ENCODE results near the gene NSA2.
A peak's percentile ranks its signal among the peaks of the same experiment; 100 is the strongest.
"Not testable (repeated sequence)": the region's sequence is repeated elsewhere in the genome, so short reads cannot be mapped to it uniquely, and the experiment has no call there.

The NSA2 gene

DNA sequence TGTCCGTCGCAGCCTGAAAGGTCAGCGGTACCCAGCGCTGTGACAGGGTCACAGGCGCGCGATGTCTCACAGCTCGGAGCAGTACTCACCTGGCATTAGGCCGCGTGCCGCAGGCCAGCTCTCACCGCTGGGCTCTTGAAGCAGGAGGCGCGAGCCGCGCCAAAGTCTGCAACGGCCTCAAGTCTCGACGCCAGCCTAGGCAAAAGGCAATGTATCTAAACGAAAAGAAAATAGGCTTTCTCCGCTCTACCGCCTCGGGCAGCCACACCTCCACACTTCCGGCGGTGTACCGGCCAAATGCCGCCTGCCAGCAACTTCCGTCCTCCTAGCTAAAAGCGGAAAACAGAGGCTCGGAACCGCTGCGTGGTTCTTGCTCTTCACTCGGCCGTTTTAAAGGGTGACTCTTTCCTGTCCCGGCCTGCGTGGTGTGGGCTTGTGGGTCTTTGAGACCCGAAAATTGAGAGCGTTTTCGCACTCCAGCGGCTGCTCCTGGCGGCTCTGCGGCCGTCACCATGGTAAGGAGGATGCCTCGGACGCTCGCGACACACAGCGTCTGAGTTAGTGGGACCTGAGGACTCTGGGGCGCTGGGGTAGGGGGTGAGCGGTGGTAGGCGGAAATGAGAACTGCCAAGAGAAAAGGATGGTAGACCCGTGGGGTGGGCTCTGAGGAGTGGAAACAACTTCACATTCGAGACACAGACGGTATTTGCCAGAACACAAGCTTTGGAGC, at the start of gene NSA2, which contains the start of gene GFM2:
Gene NSA2 (plus strand): TSS at position 401 of the 730 bp plus-strand sequence. CDS start 112 bp downstream, at position 513.
Gene GFM2 (minus strand): TSS at position 269 of the 730 bp plus-strand sequence. CDS start 3,375 bp downstream, outside the sequence.
- DNase-seq, result peak; percentile 90

DNA sequence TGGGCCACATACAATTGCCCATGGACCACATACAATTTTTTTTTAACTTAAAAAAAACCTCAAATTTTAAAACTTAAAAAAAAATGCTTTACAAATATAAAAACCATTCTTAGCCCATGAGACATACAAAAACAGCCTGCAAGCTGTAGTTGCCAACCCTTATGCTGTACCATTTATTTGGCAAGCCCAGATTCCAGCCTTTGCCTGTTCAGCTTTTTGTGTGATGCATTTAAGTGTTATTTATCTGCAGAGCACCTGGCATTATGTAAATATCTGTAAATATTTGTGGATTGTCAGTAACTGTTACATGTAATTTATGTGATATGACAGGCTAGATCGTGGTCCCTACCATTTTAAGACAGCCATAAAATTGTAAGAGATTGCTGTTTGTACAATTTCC, 49.5 kb upstream of the NSA2 start:
- no peak for DNase-seq

DNA sequence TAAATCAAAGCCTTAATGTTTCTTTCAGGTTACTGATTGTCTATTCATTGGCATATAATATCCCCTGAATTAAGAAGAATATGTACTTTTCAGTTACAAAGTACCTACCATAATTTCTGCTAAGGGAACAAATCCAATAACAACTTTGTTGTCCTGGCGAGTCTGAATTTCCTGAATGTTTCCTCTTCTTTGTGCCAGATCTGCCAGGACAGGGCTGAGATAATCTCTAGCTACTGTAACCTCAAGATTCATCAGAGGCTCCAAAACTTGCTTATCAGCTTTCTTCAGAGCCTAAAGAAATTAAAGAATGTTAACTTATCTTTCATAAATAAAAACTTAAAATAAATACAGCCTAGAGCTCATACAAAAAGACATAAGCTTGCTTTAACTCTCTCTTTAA, 44.8 kb upstream of the NSA2 start:
- DNase-seq, result no peak

DNA sequence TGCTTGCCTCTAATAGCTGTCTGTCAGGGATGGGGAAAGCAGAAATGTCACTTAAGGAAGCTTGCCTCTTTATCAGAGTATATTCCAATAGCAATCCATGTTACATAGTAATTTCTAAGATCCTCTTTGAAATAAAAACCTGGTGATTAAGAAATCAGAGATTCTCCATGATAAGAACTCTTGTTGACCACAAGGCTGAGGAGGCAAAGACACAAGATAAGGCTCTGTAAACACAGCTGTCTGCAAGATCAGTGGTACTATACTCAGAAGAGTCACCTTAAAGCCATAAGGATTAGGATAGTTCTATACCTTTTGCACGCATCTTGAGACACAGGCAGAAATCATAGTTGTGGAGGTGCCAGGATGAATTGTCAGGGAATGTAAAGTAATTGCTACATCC, 41.7 kb upstream of the NSA2 start:
- DNase-seq, result no peak

DNA sequence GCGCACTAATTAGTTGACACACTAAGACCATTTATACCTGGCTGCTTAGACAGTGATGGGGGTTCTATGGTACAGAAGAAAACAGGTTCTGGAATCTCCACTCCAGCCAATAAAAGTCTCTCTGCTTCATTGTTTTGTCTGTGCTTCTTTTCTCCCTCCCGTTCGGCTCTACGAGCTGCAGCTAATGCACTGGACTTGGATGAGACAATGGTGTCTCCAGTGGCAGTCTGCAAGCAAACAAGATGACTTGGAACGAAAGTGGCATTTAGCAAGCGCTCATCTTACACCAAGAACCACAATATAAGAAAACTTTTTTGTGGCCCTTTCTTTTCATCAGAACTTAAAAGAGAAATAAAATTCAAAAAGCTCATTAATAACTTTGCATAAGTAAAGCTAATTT, 30.3 kb upstream of the NSA2 start:
- no peak for DNase-seq

DNA sequence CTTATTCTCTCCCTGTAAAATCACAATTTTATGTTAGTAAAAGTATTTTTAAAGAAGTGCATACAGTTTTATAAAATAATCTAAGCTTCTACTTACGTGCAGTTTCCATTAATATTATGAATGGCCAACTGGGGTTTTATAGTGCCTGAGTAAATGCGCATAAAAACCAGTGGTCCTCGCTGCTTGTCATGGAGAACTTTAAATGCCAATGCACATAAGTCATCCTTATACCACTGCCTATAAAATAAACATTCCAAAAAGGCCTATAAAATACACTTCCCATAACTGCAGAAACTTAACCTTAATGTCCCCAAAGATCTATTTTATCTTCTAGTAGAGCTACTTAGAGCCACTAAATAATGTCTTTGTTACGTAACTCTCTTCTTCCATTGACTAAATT, 28.6 kb upstream of the NSA2 start:
- no peak for DNase-seq

DNA sequence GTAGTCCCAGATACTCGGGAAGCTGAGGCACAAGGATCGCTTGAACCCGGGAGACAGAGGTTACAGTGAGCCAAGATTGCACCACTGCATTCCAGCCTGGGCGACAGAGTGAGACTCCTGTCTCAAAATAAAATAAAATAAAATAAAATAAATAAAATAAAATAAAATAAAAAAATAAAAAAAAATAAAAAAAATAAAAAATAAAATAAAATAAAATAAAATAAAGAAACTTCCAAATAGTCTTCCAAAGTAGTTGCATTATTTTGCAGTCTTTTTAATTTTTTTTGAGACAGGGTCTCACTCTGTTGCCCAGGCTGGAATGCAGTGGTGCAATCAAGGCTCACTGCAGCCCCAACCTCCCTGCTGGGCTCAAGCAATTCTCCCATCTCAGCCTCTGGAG, 18.3 kb upstream of the NSA2 start:
- not testable (repeated sequence) for DNase-seq

DNA sequence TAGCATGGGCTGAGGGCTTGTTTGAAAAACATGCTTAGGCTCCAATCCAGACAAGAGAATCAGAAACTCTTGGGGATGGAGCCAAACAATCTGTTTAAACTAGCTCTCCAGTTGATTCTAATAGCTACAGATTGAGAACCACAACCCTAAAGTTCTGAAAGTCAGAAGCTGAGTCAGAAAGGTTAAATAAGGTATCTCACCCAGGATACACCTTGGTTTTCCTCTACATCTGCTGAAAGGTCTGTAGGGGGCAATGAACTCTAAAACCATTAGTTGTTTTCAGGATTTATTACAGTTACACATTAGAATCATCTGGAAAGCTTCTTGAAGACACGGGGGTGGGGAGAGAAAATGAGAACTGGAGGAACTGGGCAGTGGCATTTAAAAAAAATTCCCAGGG, 5.8 kb upstream of the NSA2 start:
- DNase-seq, result no peak

DNA sequence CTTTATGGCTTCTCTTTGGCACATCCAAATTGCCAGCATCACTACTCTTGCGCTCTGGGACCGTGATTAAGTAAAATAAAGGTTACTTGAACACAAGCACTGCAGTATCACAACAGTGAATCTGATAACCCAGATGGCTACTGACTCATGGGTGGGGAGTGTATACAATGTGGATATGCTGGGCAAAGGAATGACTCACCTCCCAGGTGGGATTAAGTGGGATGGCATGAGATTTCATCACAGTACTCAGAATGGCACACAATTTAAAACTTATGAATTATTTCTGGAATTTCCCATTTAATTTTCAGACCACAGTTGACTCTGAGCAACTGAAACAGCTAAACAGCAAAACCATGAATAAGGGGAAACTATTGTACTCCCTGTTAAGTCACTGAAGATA, 4.5 kb upstream of the NSA2 start:
- no peak for DNase-seq

DNA sequence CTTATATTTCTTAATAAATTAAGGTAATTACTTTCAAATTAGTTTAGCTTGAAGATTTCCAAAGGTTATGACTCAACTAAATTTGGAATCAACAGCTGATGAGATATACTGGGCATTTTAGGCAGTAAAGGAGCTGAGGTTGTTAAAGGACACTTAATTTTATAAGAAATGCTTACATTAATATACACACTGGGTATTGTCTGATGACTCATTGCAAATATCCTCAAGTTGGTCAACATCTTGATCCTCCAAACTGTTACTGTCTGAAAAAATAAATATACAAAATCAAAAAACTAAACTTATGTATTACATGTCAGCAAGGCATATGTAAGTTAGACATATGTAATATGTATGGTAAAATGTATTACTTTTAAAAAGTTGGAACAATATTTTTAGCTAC, 3.5 kb upstream of the NSA2 start:
- no peak for DNase-seq

DNA sequence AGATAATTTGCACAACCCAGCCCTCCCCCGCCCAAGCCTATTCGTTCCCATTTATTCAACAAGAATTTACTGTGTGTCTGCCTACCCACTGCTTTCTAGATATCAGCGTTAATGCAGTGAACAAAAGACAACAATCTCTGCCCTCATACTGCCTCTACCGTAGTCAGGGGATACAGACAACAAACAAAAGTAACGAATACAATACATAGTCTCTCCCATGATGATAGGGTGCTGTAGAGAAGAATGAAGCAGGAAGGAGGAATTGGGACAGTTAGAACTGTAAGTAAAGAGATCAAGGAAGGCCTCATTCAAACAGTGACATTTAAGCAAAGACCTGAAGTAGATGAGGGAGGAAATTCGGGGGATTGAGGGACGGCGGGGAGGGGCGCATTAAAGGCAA, 1.8 kb upstream of the NSA2 start:
- no peak for DNase-seq

DNA sequence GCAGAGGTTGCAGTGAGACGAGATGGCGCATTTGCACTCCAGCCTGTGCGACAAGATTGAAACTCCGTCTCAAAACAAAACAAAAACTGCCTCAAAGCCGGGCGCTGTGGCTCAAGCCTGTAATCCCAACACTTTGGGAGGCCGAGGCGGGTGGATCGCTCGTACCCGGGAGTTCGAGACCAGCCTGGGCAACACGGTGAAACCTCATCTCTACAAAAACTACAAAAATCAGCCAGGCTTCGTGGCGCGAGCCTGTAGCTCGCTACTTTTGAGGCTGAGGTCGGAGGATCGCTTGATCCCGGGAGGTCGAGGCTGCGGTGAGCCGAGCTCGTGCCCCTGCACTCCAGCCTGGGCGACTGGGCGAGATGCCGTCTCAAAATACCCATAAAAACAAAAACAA, 1.1 kb upstream of the NSA2 start:
- no peak for DNase-seq

DNA sequence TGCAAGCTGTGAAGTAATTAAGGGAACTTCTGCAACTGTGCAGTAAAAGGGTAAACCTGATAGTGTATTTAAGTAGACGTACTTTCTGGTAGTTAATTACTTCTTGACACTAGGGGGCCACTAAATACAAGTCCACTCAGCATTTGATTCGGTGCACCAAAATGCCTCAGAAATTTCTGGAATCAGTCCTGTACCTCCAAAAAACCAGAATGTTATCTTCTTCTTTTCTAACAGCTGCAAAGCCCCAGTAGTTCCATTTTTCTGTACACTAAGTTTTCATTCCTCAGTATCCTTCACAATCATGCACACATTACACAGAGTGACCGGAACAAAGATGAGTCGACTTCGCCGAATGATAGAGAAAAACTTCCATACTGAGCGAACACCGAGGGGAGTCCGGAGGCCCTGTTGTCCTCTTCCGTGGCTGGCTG, 616 bp upstream of the NSA2 start:
- DNase-seq, result no peak

DNA sequence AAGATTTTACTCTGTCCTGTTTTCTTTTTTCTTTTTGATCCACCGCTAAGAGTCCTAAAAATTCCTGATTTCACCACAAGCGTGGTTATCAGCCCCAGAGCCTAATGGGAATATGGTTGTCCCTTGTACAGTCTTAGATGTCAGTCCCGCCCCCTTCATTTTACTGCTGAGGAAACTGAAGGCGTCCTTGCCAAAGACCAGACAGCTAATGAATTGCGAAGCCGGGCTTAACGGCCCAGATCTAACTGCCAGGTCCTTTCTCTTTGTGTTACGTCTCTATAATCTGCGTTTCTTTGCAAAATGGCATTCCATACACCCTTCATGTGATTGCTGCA, 497 bp downstream of the NSA2 start:
- no peak for DNase-seq

DNA sequence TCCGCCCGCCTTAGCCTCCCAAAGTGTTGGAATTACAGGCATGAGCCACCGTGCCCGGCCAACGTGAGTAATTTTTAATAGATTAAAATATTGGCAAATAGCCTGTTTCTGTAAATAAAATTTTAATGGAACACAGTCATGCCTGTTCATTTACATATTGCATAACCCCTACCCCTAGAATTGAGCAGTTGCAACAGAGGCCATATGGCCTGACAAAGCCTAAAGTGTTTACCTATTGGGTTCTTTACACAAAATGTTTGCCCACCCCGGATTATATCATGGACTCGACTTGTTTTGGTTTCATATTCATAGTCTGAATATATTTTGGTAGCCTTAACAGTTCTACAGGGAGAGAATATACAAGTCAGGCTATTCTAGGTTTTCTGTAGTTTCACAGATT, 5.3 kb downstream of the NSA2 start:
- no peak for DNase-seq

DNA sequence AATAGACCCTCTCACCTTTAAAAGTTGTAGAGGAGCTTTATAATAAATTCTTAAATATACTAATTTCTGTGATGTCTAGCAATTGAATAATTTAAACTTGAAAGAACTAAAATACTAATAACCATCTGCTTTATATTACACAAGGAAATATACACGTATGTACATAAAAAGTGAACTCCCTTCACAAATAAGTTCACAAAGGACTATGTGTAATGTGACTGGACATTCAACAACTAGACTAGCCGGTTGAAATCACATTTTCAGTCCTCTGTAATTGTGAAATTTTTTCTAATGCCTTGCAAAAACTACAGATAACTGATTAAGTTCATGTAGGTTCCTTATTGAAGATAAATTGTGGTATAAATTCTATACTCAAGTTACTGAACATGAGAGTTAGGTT, 11.6 kb downstream of the NSA2 start:
- DNase-seq, result no peak

DNA sequence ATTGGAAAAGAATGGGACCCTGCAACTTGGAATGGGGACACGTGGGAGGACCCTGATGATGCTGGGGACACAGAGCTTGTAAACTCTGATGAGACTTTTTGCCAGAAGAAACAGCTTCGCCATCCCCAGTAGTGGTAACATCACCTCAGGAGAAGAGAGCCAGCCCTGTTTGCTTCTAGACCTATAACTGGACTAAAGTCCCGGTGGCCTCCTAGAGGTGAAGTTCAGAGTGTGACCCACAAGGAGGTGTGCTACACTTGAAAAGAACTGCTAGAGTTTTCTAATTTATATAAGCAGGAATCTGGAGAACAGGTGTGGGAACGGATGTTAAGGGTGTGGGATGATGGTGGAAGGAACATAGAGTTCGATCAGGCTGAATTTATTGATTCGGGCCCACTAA, 19.8 kb downstream of the NSA2 start:
- no peak for DNase-seq

DNA sequence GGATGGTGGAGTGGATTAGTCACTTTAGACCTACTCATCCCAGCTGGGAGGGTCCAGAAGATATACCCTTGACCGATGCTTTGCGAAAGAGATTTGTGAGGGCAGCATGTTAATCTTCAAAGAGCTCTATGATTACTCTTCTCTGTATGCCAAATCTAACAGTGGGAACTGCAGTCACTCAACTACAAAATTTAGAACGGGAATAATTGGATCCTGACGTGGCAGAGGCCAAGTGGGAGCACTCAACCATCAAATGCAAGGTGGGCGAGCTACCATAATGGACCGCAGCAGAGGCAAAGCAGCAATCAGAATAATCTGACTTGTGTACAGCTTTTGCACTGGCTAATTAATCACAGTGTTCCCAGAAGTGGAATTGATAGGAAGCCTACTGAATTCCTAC, 20.4 kb downstream of the NSA2 start:
- DNase-seq, result no peak

DNA sequence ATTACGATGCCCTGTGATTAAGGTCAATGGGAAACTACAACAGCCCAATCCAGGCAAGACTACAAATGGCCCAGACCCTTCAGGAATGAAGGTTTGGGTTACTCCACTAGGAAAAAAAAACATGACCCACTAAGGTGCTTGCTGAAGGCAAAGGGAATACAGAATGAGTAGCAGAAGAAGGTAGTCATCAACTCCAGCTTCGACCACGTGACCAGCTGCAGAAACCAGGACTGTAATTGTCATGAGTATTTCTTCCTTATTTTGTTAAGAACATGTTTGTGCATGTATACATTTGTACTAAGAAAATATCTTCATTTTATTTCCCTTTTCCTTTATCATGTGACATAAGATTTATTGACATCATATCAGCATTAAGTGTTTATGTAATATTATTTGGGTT, 24.6 kb downstream of the NSA2 start:
- DNase-seq, result not testable (repeated sequence)

DNA sequence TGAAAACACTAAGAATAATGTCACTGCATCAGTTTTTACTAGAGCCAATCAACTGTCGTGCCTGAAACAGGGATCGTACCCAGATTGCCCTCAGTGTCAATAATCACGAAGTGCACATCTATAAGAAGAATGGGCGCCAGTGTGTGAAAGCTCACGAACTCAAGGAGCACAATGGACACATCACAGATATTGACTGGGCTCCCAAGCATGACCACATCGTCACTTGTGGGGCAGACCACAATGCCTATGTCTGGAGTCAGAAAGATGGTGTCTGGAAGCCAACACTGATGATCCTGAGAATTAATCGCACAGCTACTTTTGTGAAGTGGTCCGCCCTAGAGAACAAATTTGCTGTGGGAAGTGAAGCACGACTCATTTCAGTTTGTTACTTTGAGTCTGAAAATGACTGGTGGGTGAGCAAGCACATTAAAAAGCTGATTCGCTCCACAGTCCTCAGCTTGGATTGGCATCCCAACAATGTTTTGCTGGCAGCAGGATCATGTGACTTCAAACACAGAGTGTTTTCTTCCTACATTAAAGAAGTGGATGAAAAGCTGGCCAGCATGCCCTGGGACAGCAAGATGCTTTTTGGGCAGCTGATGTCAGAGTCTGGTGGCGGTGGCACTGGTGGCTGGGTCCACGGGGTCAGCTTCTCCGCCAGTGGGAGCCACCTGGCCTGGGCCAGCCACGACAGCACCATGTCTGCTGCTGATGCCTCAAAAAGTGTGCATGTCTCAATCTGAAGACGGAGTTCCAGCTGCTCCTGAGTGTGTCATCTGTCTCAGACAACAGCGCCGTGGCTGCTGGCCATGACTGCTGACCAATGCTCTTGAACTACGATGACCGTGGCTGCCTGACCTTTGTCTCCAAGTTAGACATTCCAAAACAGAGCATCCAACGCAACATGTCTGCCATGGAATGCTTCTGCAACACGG, 32.2 kb downstream of the NSA2 start:
- no peak for DNase-seq

DNA sequence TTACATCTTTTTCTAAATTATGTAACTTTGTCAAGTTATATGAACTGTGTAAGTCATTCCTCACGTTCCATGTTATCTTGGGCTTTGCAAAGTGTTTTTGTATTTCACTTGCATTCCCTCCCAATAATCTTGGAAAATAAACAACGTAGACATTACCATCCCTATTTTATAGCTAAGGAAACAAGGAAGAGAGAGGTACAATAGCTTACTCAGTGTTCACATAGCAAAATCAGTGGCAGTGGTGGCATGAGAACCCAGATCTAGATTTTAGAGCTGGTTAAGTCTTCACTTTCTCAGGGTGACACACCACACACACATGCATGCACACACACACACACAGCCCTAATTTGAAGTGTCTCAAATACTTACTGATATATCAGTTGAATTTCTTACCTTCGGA, 34.1 kb downstream of the NSA2 start:
- no peak for DNase-seq

DNA sequence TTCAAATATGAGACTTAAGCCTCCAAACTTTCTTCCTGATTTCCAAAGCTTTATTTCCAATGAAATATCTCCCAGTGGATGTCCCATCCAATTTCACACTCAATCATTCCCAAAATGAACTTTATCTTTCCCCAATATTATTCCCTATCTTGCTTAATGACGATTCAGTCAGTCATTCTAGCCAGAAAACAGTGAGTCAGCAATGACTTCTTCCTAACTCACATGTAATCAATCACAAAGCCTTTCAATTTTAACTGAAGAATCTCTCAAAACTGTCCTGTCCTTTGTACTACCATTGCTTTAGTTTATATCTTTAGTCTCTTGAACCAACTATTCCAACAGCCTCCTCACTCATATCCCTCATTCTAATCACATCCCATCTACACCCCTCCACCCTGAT, 34.9 kb downstream of the NSA2 start:
- no peak for DNase-seq

DNA sequence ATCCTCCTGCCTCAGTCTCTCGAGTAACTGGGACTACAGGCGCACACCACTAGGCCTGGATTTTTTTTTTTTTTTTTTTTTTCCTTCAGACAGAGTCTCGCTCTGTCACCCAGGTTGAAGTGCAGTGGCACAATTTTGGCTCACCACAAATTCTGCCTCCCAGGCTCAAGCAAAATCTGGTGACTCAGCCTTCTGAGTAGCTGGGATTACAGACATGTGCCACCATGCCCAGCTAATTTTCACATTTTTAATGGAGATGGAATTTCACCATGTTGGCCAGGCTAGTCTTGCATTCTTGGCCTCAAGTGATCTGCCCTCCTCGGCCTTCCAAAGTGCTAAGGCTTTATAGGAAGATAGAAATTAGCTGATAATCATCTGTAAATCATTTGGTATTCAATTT, 43.9 kb downstream of the NSA2 start:
- DNase-seq, result no peak

DNA sequence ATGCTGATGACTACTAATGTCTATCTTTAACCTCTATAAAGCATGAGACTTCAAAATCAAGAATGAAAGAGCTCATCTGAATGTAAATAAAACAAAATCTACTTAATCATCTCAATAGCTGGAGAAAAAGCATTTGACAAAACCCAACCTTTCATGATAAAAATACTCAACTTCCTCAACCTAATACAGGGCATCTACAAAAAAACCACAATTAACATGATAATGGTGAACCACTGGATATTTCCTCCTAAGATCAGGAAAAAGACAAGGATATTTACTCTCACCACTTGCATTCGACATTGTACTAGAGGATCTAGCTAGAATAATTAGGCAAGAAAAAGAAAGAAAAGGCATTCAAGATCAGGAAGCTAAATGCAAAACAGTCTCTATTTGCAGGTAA, 49.8 kb downstream of the NSA2 start:
- DNase-seq, result no peak
